WTC11 (cell line): ENCODE data around the gene AK8.

Experiments used
- ATF1 ChIP-seq: sonication (generic); formaldehyde crosslinking; IDR thresholded peaks from 2 replicates; pipeline ENCODE4 v1.8.1; 2023; ENCODE audit warnings: mild to moderate bottlenecking, moderate library complexity, missing genetic modification reagents
- CTCF ChIP-seq: fragments of 200-600 bp; IDR thresholded peaks from 2 replicates; pipeline ENCODE4 v1.8.0; 2022; ENCODE audit warnings: antibody characterized with exemption
- E2F4 ChIP-seq: sonication (generic); formaldehyde crosslinking; IDR thresholded peaks from 2 replicates; pipeline ENCODE4 v1.8.1; 2022; ENCODE audit warnings: low read depth, mild to moderate bottlenecking, moderate library complexity, missing genetic modification reagents, borderline replicate concordance
- HMGA2 ChIP-seq: fragments of 250-450 bp; sonication (Bioruptor Pico); IDR thresholded peaks from 2 replicates; pipeline ENCODE4 v1.4.0; 2021; ENCODE audit warnings: mild to moderate bottlenecking, moderate library complexity
- JUN ChIP-seq: sonication (generic); formaldehyde crosslinking; IDR thresholded peaks from 2 replicates; pipeline ENCODE4 v1.8.0; 2023; ENCODE audit warnings: mild to moderate bottlenecking, missing genetic modification reagents
- NFE2L1 ChIP-seq: sonication (generic); formaldehyde crosslinking; IDR thresholded peaks from 2 replicates; pipeline ENCODE4 v1.8.1; 2023; ENCODE audit warnings: missing genetic modification reagents
- SP1 ChIP-seq: sonication (generic); formaldehyde crosslinking; conservative IDR thresholded peaks from 2 replicates; pipeline ENCODE4 v1.8.1; 2022; ENCODE audit warnings: missing genetic modification reagents

- TF ChIP-seq JUN (CRISPR knock-in tag) = no peak
- no peak for TF ChIP-seq CTCF
- TF ChIP-seq NFE2L1 (CRISPR knock-in tag) = no peak
- no peak for TF ChIP-seq E2F4 (CRISPR knock-in tag)
- TF ChIP-seq SP1 (CRISPR knock-in tag) = no peak
- no peak for TF ChIP-seq ATF1 (CRISPR knock-in tag)
- TF ChIP-seq HMGA2 (CRISPR knock-in tag) = no peak
Observed at GRCh38 chr9:132722564-132723065, 155.5 kb downstream of the AK8 start.
